ENCODE data around the gene OSTM1.

- TF ChIP-seq REST (IDR thresholded peaks at IDR 0.05; ENCODE audit: borderline replicate concordance) (no peak), EP300 (conservative IDR thresholded peaks at IDR 0.05; ENCODE audit: poor library complexity, severe bottlenecking) (no peak), TAF1 (IDR thresholded peaks at IDR 0.05; ENCODE audit: low read depth) (no peak), CTCF (IDR thresholded peaks at IDR 0.05; ENCODE audit: poor library complexity, severe bottlenecking) (no peak), EZH2 (IDR thresholded peaks at IDR 0.05; ENCODE audit: borderline replicate concordance, insufficient read depth, low read length, poor library complexity, severe bottlenecking) (no peak), POLR2AphosphoS5 (IDR thresholded peaks at IDR 0.05) (no peak), SMC3 (conservative IDR thresholded peaks at IDR 0.05; ENCODE audit: poor library complexity) (no peak)
Observed at GRCh38 chr6:108120311-108120710, 45.8 kb upstream of the OSTM1 start.

Data from neural cell (in vitro differentiated cells).